Measurements from ENCODE around the gene TWF2. TPM values are rescaled to one million over a fixed set of nuclear protein-coding genes. Genes with fewer than 3 reads are reported as not detected.

The TWF2 gene
- total RNA-seq, 4 donors from 2014 or later = 33.2 to 46.2 (median 42.6) TPM

GRCh38 chr3:52221563-52222318 is 17.2 kb downstream of the TWF2 start:
- H3K9me3 ChIP-seq = no peaks in the 10 kb centered on the region
- peaks cover 40% of the 10 kb centered on the region for H3K4me1 ChIP-seq
- no peak overlapping the region for H3K4me3 ChIP-seq
- H3K27ac ChIP-seq = no peak overlapping the region
- no peaks in the 10 kb centered on the region for H3K36me3 ChIP-seq
- 80% methylated on average over 19 of the region's 34 CpGs for WGBS
- peak in 1 of 2 donors; percentile 64 for DNase-seq (ENCODE audit: low spot score in 2 of 2)
- no peaks in the 10 kb centered on the region for H3K27me3 ChIP-seq
- no peak for TF ChIP-seq POLR2A (IDR thresholded peaks at IDR 0.05)
- TF ChIP-seq POLR2AphosphoS5 (IDR thresholded peaks at IDR 0.05) = no peak
- TF ChIP-seq EP300 (IDR thresholded peaks at IDR 0.05) = no peak
- no peak for TF ChIP-seq CTCF (IDR thresholded peaks at IDR 0.05)

GRCh38 chr3:52221141-52221562 is 17.8 kb downstream of the TWF2 start:
- Histone ChIP-seq H3K36me3 (no peaks in the 10 kb centered on the region), H3K27me3 (no peaks in the 10 kb centered on the region), H3K4me3 (no peak overlapping the region), H3K27ac (no peak overlapping the region), H3K4me1 (peaks cover 46% of the 10 kb centered on the region), H3K9me3 (no peaks in the 10 kb centered on the region)
- peak in 1 of 2 donors; percentile 58 for DNase-seq (ENCODE audit: low spot score in 2 of 2)
- TF ChIP-seq POLR2A (IDR thresholded peaks at IDR 0.05) = no peak
- TF ChIP-seq POLR2AphosphoS5 (IDR thresholded peaks at IDR 0.05) = no peak
- no peak for TF ChIP-seq EP300 (IDR thresholded peaks at IDR 0.05)
- no peak for TF ChIP-seq CTCF (IDR thresholded peaks at IDR 0.05)
- 93% methylated on average over 9 of the region's 27 CpGs for WGBS

DNA sequence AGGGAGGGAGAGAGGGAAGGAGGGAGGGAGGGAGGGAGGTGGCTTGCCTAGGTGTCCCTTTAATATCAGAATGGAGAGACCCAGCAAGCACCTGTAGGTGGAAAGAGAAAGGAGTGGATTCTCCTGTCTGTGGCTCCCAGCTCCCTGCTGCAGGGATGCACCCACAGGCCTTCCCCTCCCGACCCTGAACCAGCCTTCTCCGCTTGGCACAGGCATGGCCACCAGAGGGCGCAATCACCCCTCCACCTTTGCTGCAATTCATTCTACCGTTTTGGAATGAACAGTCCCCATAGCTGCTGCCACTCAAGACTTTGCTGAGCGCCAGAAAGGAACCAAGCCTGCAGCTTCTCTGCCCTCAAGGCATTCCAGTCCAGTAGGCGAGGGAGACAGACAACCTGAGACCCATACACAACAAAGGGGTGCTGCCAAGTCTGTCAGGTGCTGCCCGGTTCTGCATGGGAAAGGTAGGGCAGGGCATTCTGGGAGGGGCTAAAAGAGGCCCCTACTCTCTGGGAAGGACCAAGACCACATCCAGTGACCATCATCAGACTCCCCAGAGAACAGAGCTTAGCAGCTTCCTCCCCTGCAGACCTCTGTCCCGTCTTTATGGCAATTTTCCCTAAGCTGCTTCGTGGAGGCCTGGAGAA is 18.5 kb downstream of the TWF2 start:
- no peak overlapping the region for H3K27ac ChIP-seq
- DNase-seq (ENCODE audit: low spot score in 2 of 2) = peak; percentile 91 to 93

DNA sequence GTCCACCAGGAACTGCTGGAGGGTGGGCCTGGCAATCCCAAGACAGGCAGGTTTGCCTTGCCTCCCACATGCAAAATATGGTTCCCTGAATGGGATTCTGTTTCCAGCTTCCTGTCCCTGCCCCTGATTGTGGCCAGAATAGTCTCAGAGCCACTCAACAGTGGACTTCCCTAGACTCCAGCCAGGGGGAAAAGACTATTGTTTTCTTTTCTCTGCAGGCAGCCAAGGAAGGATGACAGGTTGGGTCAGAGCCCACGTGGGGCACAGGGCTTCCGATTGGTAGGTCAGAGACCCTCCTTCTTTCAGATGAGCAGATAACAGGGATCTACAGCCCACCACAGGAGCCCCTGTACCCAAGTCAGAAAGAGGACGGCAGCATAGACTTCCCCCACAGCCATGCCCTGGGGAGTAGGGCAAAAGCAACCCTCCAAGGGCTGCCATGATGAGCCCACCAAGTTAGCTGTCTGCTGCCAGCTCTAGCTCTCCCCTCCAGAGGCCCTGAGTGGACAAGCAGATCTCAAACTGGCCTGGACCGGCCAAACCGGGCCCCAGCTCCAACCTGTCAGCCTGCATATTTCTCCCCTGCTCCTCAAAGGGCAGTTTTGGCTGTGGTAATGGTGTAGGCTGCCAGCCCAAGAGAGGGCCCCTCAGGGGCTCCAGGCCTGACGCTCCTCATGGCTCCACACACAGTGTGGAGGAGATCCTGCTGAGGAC is 19.9 kb downstream of the TWF2 start:
- 88% methylated on average over 3 of the region's 6 CpGs for WGBS
- DNase-seq (ENCODE audit: low spot score in 2 of 2) = peak in 1 of 2 donors; percentile 61
- Histone ChIP-seq H3K27me3 (no peaks in the 10 kb centered on the region), H3K4me1 (peaks cover 51% of the 10 kb centered on the region), H3K27ac (no peak overlapping the region), H3K36me3 (peaks cover 16% of the 10 kb centered on the region), H3K9me3 (no peaks in the 10 kb centered on the region), H3K4me3 (no peak overlapping the region)
- TF ChIP-seq POLR2AphosphoS5 (IDR thresholded peaks at IDR 0.05) = no peak
- TF ChIP-seq POLR2A (IDR thresholded peaks at IDR 0.05) = no peak
- TF ChIP-seq CTCF (IDR thresholded peaks at IDR 0.05) = no peak
- TF ChIP-seq EP300 (IDR thresholded peaks at IDR 0.05) = no peak

More for the DNA sequence above, 18.5 kb downstream of the TWF2 start:
- no peaks in the 10 kb centered on the region for H3K9me3 ChIP-seq
- no peaks in the 10 kb centered on the region for H3K27me3 ChIP-seq
- WGBS = 30% methylated on average over 9 of the region's 9 CpGs
- peaks cover 51% of the 10 kb centered on the region for H3K4me1 ChIP-seq
- H3K4me3 ChIP-seq = no peak overlapping the region
- peaks cover 2% of the 10 kb centered on the region for H3K36me3 ChIP-seq
- TF ChIP-seq POLR2A (IDR thresholded peaks at IDR 0.05) (no peak), CTCF (IDR thresholded peaks at IDR 0.05) (peak; percentile 86 to 94), POLR2AphosphoS5 (IDR thresholded peaks at IDR 0.05) (no peak), EP300 (IDR thresholded peaks at IDR 0.05) (no peak)

GRCh38 chr3:52218454-52218853 is 20.5 kb downstream of the TWF2 start:
- Histone ChIP-seq H3K27me3 (no peaks in the 10 kb centered on the region), H3K4me1 (peaks cover 51% of the 10 kb centered on the region), H3K27ac (peak overlapping the region; percentile 83), H3K9me3 (no peaks in the 10 kb centered on the region), H3K4me3 (no peak overlapping the region), H3K36me3 (peaks cover 22% of the 10 kb centered on the region)
- peak in 1 of 2 donors; percentile 66 for DNase-seq (ENCODE audit: low spot score in 2 of 2)
- 67% methylated on average over 5 of the region's 12 CpGs for WGBS
- TF ChIP-seq EP300 (IDR thresholded peaks at IDR 0.05) (no peak), POLR2AphosphoS5 (IDR thresholded peaks at IDR 0.05) (no peak), CTCF (IDR thresholded peaks at IDR 0.05) (no peak), POLR2A (IDR thresholded peaks at IDR 0.05) (no peak)

Data from suprapubic skin (tissue), 4 donors.